ENCODE measurements around the gene YPEL1. TPM values are rescaled to one million over a fixed set of nuclear protein-coding genes. Genes with fewer than 3 reads are reported as not detected.

YPEL1 gene
- polyA plus RNA-seq, 3 donors from 2014 or later, result 72.9 to 100 (median 100) TPM

- peaks cover 29 to 33% of the 10 kb centered on the region in 2 donors for H3K4me1 Mint-ChIP-seq
- DNase-seq, result peak in 1 of 3 donors; percentile 26
- peak overlapping the region in 4 of 5 donors; percentile 60 to 79 (median 70) for H3K4me3 Mint-ChIP-seq
- H3K27ac Mint-ChIP-seq, result peak overlapping the region; percentile 94 to 99 (median 97)
- peaks cover 3 to 19% (median 10%) of the 10 kb centered on the region in 3 donors for H3K36me3 Mint-ChIP-seq
- peaks cover 13 to 20% (median 14%) of the 10 kb centered on the region in 3 donors for H3K27me3 Mint-ChIP-seq (ENCODE audit: low read depth in 3 of 3)
- H3K9me3 Mint-ChIP-seq, result no peaks in the 10 kb centered on the region
These were observed 46.8 kb downstream of the YPEL1 start for GRCh38 chr22:21688706-21689381.

GRCh38 chr22:21688341-21688705 lies 47.3 kb downstream of the YPEL1 start:
- DNase-seq, result no peak
- Mint-ChIP-seq H3K9me3 (no peaks in the 10 kb centered on the region), H3K27me3 (ENCODE audit: low read depth in 3 of 3) (peaks cover 13 to 20% (median 14%) of the 10 kb centered on the region in 3 donors), H3K4me1 (peaks cover 29 to 33% of the 10 kb centered on the region in 2 donors), H3K36me3 (peaks cover 3 to 18% (median 10%) of the 10 kb centered on the region in 3 donors), H3K27ac (peak overlapping the region; percentile 94 to 99 (median 97)), H3K4me3 (no peak overlapping the region)

- Mint-ChIP-seq H3K27ac (peak overlapping the region; percentile 40 to 99 (median 78)), H3K36me3 (peaks cover 3 to 13% (median 10%) of the 10 kb centered on the region in 3 donors), H3K4me1 (peaks cover 29 to 33% of the 10 kb centered on the region in 2 donors), H3K4me3 (no peak overlapping the region), H3K9me3 (no peaks in the 10 kb centered on the region), H3K27me3 (ENCODE audit: low read depth in 3 of 3) (peaks cover 13 to 23% (median 14%) of the 10 kb centered on the region in 3 donors)
- DNase-seq, result no peak
These were observed 47.8 kb downstream of the YPEL1 start for GRCh38 chr22:21687685-21688259.

- no peak overlapping the region for H3K4me3 Mint-ChIP-seq
- DNase-seq, result no peak
- peaks cover 13 to 27% (median 14%) of the 10 kb centered on the region in 3 donors for H3K27me3 Mint-ChIP-seq (ENCODE audit: low read depth in 3 of 3)
- H3K27ac Mint-ChIP-seq, result peak overlapping the region; percentile 24 to 79 (median 50)
- H3K9me3 Mint-ChIP-seq, result no peaks in the 10 kb centered on the region
- H3K4me1 Mint-ChIP-seq, result peaks cover 34 to 37% of the 10 kb centered on the region in 2 donors
- peaks cover 3 to 13% (median 10%) of the 10 kb centered on the region in 3 donors for H3K36me3 Mint-ChIP-seq
These were observed 48.8 kb downstream of the YPEL1 start for GRCh38 chr22:21686634-21687393.

GRCh38 chr22:21686193-21686608 lies 49.4 kb downstream of the YPEL1 start:
- H3K27me3 Mint-ChIP-seq (ENCODE audit: low read depth in 3 of 3), result peaks cover 13 to 29% (median 14%) of the 10 kb centered on the region in 3 donors
- peaks cover 3 to 13% (median 10%) of the 10 kb centered on the region in 3 donors for H3K36me3 Mint-ChIP-seq

GRCh38 chr22:21685164-21685513 lies 50.5 kb downstream of the YPEL1 start:
- H3K4me3 Mint-ChIP-seq, result no peak overlapping the region
- no peaks in the 10 kb centered on the region for H3K9me3 Mint-ChIP-seq
- peaks cover 37 to 39% of the 10 kb centered on the region in 2 donors for H3K4me1 Mint-ChIP-seq
- DNase-seq, result no peak
- peak overlapping the region in 5 of 6 donors; percentile 34 to 78 (median 67) for H3K27ac Mint-ChIP-seq
- peaks cover 3 to 10% (median 10%) of the 10 kb centered on the region in 3 donors for H3K36me3 Mint-ChIP-seq
- H3K27me3 Mint-ChIP-seq (ENCODE audit: low read depth in 3 of 3), result peaks cover 11 to 28% (median 17%) of the 10 kb centered on the region in 3 donors

More at GRCh38 chr22:21686193-21686608, 49.4 kb downstream of the YPEL1 start:
- Mint-ChIP-seq H3K4me1 (peaks cover 38 to 40% of the 10 kb centered on the region in 2 donors), H3K27ac (peak overlapping the region in 2 of 6 donors; percentile 29 to 67), H3K9me3 (no peaks in the 10 kb centered on the region), H3K4me3 (no peak overlapping the region)
- DNase-seq, result no peak

- no peak overlapping the region for H3K4me3 Mint-ChIP-seq
These were observed 51.0 kb downstream of the YPEL1 start for GRCh38 chr22:21684492-21685163.

GRCh38 chr22:21683401-21683811 lies 52.2 kb downstream of the YPEL1 start:
- peaks cover 3 to 19% (median 7%) of the 10 kb centered on the region in 3 donors for H3K27me3 Mint-ChIP-seq (ENCODE audit: low read depth in 3 of 3)
- no peaks in the 10 kb centered on the region for H3K9me3 Mint-ChIP-seq
- peaks cover 26 to 28% of the 10 kb centered on the region in 2 donors for H3K4me1 Mint-ChIP-seq
- peaks cover 3 to 10% (median 7%) of the 10 kb centered on the region in 3 donors for H3K36me3 Mint-ChIP-seq
- H3K4me3 Mint-ChIP-seq, result no peak overlapping the region
- DNase-seq, result no peak
- H3K27ac Mint-ChIP-seq, result peak overlapping the region in 1 of 6 donors; percentile 57

More at GRCh38 chr22:21684492-21685163, 51.0 kb downstream of the YPEL1 start:
- no peaks in the 10 kb centered on the region for H3K9me3 Mint-ChIP-seq
- no peak for DNase-seq
- peaks cover 3 to 10% (median 10%) of the 10 kb centered on the region in 3 donors for H3K36me3 Mint-ChIP-seq
- H3K27ac Mint-ChIP-seq, result peak overlapping the region in 5 of 6 donors; percentile 34 to 78 (median 63)
- peaks cover 32 to 36% of the 10 kb centered on the region in 2 donors for H3K4me1 Mint-ChIP-seq
- peaks cover 6 to 23% (median 14%) of the 10 kb centered on the region in 3 donors for H3K27me3 Mint-ChIP-seq (ENCODE audit: low read depth in 3 of 3)

- DNase-seq, result no peak
- H3K4me1 Mint-ChIP-seq, result peaks cover 34 to 36% of the 10 kb centered on the region in 2 donors
These were observed 53.0 kb downstream of the YPEL1 start for GRCh38 chr22:21682385-21683175.

GRCh38 chr22:21681566-21682370 lies 53.8 kb downstream of the YPEL1 start:
- Mint-ChIP-seq H3K27ac (peak overlapping the region; percentile 88 to 97 (median 94)), H3K4me1 (peaks cover 36 to 40% of the 10 kb centered on the region in 2 donors), H3K36me3 (peaks cover 3 to 10% (median 3%) of the 10 kb centered on the region in 3 donors), H3K4me3 (peak overlapping the region; percentile 70 to 94 (median 85)), H3K27me3 (ENCODE audit: low read depth in 3 of 3) (peaks cover 5 to 19% (median 7%) of the 10 kb centered on the region in 3 donors), H3K9me3 (no peaks in the 10 kb centered on the region)
- no peak for DNase-seq

More at GRCh38 chr22:21682385-21683175, 53.0 kb downstream of the YPEL1 start:
- Mint-ChIP-seq H3K4me3 (peak overlapping the region in 2 of 5 donors; percentile 5 to 60), H3K36me3 (peaks cover 3 to 10% (median 7%) of the 10 kb centered on the region in 3 donors), H3K27me3 (ENCODE audit: low read depth in 3 of 3) (peaks cover 3 to 19% (median 7%) of the 10 kb centered on the region in 3 donors), H3K9me3 (no peaks in the 10 kb centered on the region), H3K27ac (peak overlapping the region; percentile 39 to 93 (median 64))

- Mint-ChIP-seq H3K4me1 (peaks cover 36 to 45% of the 10 kb centered on the region in 2 donors), H3K4me3 (peak overlapping the region; percentile 70 to 94 (median 85)), H3K9me3 (no peaks in the 10 kb centered on the region), H3K27ac (peak overlapping the region; percentile 88 to 97 (median 94)), H3K27me3 (ENCODE audit: low read depth in 3 of 3) (peaks cover 5 to 19% (median 7%) of the 10 kb centered on the region in 3 donors), H3K36me3 (peaks cover 3 to 12% (median 9%) of the 10 kb centered on the region in 3 donors)
- DNase-seq, result peak; percentile 65 to 78 (median 65)
These were observed 54.6 kb downstream of the YPEL1 start for GRCh38 chr22:21680830-21681565.

All from immature natural killer cell (primary cell).